GM19397 (cell line): Measurements from ENCODE around the gene TNFAIP8L3.
"Not testable (repeated sequence)": the region's sequence is repeated elsewhere in the genome, so short reads cannot be mapped to it uniquely, and the experiment has no call there.

ENCODE experiments used
- ATAC-seq: cut with Tn5 transposase; IDR thresholded peaks from one replicate; pipeline ENCODE4 v1.9.1; 2021; ENCODE audit warnings: mild to moderate bottlenecking, moderate library complexity; ENCODE audit not compliant: unreplicated experiment

Gene TNFAIP8L3

DNA sequence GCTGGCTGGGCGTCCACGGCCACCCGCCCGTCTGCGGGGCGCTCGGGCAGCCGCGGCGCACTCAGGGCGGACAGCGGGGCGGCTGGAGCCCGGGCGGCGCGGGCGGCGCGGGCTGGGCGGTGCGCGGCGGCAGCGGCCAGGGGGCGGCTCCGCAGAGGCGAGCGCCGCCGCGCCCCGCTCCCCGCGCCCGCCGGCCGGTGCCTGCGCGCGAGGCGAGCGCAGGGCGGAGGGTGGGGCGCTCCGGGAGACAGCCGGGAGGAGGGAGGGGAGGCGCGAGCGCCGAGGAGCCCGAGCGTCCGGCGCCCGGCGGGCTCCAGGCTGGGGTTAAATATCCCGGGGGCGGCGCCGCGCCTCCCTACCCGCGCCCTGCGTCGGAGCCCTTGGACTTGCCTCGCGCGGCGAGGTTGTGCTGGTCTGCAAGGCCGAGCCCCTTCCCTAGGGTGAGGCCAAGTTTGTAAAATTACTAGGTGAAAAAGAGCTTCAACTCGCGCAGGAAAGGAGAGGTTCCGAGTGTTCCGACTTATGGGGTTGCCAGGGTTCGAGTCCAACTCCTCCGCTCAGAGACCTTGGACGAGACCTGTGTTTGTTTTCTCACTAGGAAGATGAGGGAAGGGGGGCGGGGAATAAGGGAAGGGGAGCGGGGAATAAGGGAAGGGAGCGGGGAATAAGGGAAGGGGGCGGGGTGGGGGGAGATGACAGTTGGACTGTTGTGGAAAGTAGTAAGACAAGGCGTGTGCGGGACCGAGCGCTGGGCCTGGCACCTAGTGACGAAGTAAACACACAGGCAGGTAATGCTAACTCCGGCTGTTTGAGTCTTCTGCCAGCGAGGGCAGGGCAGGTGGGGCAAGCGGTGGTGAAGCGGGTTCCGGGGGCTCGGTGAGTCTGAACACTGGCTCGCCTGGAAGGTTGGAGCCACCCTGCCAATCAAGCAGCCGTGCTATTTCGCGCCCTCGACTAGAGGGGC, at the start of gene TNFAIP8L3:
Gene TNFAIP8L3 (minus strand): TSS at position 301 of the 964 bp plus-strand sequence. CDS start 311 bp downstream, outside the sequence.
- ATAC-seq: no peak

DNA sequence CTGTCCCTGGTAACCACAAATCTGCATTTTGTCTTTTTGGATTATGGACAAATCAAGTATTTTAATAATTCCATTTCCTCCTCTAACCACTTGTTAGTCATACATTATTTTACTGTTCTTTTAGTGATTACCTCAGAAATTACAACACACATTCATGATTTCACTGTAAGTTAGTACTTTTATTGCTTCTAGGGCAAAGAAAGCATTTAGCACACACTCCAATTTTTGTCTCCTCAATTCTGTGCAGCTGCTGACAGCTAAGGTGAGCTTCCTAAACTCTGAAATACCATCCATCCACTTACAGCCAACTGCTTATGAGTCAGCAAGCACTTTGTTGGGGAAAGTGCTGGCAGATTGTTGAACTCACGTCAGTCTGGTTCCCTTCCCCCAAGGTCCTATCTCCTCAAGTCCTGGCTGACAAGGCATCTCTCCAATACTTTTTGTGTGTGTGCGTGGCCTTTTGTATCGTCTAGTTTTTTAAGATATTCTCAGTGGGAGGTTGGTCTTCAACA, 49.4 kb upstream of the TNFAIP8L3 start:
- ATAC-seq: no peak

GRCh38 chr15:51140347-51140746, 45.6 kb upstream of the TNFAIP8L3 start:
- ATAC-seq: not testable (repeated sequence)

- no peak for ATAC-seq
Measured at GRCh38 chr15:51139091-51139490, 44.4 kb upstream of the TNFAIP8L3 start.

DNA sequence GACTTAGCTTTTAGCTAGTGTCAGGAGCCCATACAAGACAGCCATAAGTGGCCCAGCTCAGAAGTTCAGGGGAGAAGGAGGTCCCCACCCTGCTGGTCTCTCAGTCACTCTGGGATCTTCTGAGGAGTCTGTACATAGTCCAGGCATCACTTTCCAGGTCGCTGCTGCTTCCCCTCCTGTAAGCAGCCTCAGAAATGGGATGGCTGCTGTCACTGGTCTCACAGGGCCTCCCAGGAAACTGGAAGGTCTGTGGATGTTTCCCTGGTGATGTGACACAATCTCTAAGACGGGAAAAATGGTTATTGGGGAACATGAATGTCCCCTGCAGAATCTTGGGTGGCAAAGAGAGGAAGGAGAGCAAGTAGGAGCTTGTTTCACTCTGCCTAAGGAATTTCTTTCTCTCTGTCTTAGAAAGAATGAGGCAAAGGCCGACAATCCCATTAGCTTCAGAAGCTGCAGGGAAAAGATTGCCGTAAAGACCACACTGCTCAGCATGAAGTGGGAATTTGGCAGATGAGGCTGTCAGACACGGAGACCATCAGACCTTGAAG, 43.2 kb upstream of the TNFAIP8L3 start:
- no peak for ATAC-seq

GRCh38 chr15:51137024-51137423, 42.3 kb upstream of the TNFAIP8L3 start:
- no peak for ATAC-seq

GRCh38 chr15:51135276-51135675, 40.6 kb upstream of the TNFAIP8L3 start:
- ATAC-seq: no peak

DNA sequence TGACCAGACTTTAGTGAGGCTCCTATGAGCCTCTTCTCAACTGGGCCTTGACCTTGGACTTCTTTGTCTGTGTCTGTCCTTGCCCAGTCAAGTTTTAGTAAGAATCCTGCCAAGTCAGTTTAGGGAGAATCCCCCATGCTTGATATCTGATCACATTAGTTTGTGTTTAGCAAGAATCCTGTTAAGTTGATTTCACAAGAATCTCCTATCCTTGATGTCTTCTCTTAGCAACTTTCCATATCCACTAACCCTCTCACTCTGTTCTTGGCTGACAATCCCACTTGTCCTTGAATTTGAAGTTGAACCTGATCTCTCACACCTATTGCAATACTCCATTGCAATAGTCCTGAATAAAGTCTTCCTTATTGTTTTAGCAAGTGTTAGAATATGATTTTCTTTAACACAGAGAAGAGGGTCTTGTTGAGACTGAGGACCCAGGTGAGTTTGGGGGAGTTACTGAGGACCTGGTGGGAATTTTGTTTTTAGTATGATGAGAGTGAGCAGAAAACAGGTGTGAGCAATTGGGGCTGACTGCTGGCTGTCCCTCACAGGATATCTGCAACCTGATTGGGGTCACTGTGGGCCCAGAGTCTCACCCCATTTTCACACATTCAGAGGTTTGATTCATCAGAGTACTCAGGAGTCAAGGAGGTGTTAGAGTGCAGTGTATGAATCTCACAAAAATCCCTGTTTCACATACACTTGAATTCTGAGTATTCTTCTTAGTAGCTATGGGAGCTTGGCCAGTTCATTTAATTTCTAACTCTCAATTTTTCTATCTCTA, 39.9 kb upstream of the TNFAIP8L3 start:
- ATAC-seq: no peak

DNA sequence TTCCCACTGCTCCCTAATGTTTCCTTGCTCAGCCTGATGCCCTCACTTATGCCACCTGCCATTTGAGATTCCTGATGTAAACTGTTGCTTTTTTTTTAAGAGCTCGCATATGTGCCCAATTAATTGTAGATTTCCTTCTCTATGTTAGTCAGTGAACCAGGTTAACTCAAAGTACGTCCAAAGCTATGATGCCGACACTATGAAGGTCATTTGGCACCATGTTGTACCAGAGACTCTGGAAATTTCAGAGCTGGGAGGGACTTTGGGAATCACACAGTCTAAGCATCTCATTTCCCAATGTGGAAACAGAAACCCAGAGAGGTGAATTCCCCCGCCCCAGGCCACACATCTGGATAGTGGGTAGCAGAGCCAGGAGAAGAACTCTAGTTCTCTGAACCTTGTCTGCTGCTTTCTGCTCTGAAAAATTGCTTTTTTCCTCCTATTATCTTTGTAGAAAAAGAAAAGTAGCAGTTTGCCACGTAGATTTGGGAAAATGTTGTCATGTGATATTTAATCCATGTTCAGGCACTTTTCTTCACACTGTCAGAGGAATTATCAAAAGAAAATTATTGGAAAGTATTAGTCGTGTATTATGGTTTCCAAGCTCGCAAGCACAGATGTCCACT, 38.5 kb upstream of the TNFAIP8L3 start:
- no peak for ATAC-seq

DNA sequence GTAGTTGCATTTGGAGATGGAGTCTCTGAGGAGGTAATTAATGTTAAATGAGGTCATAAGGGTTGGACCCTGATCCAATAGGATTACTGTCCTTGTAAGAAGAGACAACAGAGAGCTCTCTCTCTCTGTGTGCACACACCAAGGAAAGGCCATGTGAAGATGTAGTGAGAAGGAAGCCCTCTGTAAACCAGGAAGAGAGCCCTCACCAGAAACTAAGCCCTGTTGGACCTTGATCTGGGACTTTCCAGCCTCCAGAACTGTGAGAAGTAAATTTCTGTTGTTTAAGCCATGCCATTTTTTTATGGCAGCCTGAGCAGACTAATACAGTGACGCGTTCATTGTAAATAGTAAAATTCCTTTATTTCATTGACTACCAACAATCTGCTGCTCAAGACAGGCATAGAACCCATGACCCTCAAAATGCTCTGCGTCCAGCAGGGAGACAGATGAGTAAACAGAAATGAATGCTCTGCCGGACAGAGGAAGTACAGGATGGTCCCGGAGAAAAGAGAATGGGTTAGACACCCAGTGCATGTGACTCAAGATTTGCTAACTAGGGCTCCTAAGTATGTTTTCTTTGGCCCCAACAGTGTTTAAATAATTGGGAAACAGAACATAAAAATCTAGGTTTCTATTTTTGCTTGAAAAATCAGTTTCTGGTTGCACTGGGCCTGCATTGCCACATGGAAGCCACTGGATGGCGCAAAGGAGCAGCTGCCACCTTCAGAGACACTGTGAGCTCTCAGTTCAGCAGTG, 37.9 kb upstream of the TNFAIP8L3 start:
- no peak for ATAC-seq

DNA sequence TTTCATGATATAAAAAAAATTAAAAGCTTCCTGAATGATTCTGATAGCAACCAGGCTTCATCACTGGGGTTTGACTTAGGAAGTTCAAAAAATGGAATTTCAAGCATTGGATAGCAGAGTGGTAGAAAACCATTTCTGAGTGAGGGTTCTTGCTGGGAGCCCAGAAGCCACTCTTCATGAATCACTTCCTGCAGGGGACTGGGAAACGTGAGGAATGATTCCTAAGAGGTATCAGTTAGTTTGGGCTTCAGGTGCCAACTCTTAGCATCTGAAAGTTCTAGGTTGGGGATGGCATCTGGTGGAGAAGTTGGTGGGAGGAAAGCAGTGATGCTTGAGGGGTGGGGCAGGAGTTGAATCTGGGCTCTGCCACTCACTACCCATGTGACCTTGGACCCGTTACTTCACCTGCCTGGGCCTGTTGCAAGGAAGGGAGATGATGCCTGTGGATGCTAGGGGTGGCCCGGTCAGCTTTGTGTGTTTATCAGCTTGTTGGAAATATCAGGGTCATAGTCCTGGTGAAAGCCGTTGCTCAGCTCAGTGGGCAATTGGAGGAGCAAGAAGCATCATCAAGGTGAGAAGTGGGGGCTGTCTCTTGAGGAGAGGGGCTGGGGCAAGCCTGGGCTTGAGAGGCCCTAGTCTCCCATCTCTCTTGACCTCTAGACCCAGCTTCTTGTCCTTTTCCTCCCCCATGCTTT, 37.0 kb upstream of the TNFAIP8L3 start:
- no peak for ATAC-seq

GRCh38 chr15:51130344-51130743, 35.6 kb upstream of the TNFAIP8L3 start:
- no peak for ATAC-seq

- ATAC-seq: no peak
Measured at GRCh38 chr15:51129535-51130188, 35.0 kb upstream of the TNFAIP8L3 start.

GRCh38 chr15:51128701-51129100, 34.0 kb upstream of the TNFAIP8L3 start:
- ATAC-seq: no peak

- ATAC-seq: no peak
Measured at GRCh38 chr15:51126842-51127241, 32.1 kb upstream of the TNFAIP8L3 start.

DNA sequence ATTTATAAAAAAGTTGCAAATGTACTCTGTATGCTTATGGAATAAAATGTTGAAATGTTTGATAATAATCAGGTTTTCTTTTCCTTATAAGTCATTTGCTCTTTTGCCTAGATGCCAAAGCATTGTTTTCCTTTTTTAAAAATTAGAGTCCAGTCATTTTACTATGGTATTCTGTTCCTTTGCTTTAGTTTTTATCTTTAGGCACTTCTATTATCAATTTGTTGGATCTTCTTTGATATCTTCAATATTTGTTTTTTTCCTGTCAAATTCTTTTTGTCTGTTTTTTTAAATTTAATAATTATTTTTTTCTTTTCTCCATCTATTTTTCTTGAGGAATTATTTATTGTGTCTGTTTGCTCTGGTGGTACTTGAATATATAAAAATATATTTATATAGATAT, 28.3 kb upstream of the TNFAIP8L3 start:
- ATAC-seq: not testable (repeated sequence)

DNA sequence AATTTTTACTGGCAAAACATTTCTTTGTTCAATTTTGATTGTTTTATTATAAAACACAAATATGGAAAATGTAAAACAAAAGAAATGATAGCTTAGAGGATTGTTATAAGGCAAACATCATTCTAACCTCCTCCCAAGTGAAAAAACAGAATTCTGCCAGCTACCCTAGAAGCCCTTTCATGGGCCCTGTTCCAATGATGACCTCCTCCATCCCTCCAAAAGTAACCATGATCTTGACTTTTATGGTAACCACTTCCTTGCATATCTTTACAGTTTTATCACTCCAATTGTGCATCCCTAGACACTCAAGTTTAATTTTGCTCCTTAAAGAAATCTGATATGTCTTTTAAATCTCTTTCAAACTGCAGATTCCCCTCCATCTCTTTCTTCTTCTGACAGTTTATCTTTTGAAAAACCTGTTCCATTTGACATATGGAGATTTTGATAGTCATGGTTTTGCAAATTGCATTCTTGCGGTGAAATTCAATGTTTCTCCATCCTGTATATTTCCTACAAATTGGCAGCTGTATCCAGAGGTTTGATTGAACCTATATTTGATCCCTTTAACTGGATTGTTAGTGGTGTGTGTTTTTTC, 27.0 kb upstream of the TNFAIP8L3 start:
- no peak for ATAC-seq

GRCh38 chr15:51121118-51121517, 26.4 kb upstream of the TNFAIP8L3 start:
- no peak for ATAC-seq

DNA sequence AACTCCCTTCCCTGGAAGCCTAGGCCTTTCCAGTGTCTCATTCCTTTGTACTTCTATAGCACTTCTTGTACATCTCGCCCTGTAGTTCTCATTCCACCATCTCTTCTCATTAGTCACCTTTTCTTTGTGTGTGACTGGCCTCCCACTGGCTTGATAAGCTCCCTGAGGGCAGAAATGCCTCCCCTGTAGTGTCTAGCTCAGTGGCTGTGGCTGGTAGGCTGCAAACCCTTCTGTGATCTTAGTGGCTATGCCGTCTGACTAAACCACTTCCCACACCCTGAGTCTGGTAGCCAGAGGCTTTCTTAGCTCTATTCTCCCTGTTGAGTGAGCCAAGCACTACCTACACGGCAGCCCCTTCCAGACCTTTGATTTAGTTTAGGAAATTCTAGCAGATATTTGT, 24.4 kb upstream of the TNFAIP8L3 start:
- no peak for ATAC-seq
